ENCODE data around the gene ZNF574. TPM values are rescaled to one million over a fixed set of nuclear protein-coding genes. Genes with fewer than 3 reads are reported as not detected.

Gene ZNF574
- polyA plus RNA-seq, 1 of the 3 experiments (the other 2 are of a cell fraction): 8.5 TPM

DNA sequence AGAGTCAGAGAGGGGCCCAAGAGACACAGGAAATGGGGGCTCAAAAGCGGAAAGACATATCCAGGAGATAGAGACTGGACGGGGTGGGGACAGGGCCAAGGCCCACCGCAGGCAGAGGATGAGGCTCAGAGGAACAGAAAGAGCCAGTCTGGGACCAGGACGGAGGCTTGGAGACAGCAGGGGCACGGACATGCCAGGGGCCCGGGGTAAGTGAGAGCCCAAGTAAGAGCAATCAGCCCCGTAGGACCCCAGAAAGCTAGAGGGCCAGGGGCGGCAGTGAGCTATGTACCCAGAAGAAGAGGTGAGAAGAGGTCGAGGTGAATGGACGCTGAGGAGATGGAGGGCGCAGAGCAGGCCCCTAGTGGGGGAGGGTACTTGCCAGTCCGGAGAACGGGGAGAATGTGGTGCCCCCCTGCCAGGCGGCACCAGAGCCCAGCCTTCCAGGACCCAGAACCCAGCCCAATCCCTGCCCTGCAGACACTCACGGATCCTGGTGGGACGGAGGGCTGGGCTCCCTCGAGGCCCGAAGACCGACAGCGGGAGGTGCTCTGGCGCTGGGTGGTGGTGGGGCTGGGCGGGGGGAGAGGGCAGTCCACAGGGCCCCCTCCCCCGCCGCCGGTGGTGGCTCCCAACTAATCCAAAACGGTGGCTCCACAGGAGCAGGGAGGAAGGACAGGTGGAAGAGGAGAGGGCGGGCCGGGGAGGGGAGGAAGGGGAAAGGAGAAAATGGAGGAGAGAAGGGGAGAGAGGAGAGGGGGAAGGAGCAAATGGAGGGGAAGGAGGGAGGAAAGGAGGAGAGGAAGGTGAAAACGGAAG, 7.0 kb upstream of the ZNF574 start:
- peak; percentile 67 for DNase-seq
- Histone ChIP-seq H3K27ac (ENCODE audit: low read depth in 2 of 2, low read length in 1 of 2) (peak overlapping the region in 1 of 2 experiments; percentile 85; a peak in 2 of 4 replicates), H3K27me3 (ENCODE audit: insufficient read depth) (peaks cover 12% of the 10 kb centered on the region; the same call in 1 of the 2 replicates), H3K4me1 (ENCODE audit: control insufficient read depth in 1 of 2, insufficient read depth in 2 of 2, low read depth in 1 of 2, low read length in 1 of 2) (peaks cover 0 to 35% of the 10 kb centered on the region in 2 experiments; a peak in 2 of 4 replicates), H3K9me2 (no peaks in the 10 kb centered on the region), H4K20me1 (ENCODE audit: insufficient read depth) (no peaks in the 10 kb centered on the region), H3K36me3 (replicated peaks in 1 of 2; ENCODE audit: control insufficient read depth in 1 of 2, insufficient read depth in 2 of 2, low read length in 1 of 2) (no peaks in the 10 kb centered on the region), H3K9ac (no peak overlapping the region), H3K4me2 (no peak overlapping the region), H2AFZ (ENCODE audit: low read depth) (no peak overlapping the region), H3K4me3 (ENCODE audit: low read depth in 2 of 2, low read length in 1 of 2) (peak overlapping the region in 1 of 2 experiments; percentile 47; a peak in 2 of 4 replicates), H3F3A (replicated peaks; ENCODE audit: insufficient read depth) (peaks cover 6% of the 10 kb centered on the region), H3K79me2 (ENCODE audit: insufficient read depth) (no peaks in the 10 kb centered on the region), H3K9me3 (no peaks in the 10 kb centered on the region)
- ChIA-PET CTCF (interaction anchor here (2.2 kb wide), 1 partner anchor 34 kb away, joined by 7 read pairs; no protein-coding TSS in a partner anchor), POLR2A (no interaction called here)
- 45% methylated on average over 29 of the region's 29 CpGs for WGBS (ENCODE audit: low lambda C conversion rate)
- TF ChIP-seq GATA2 (CRISPR knock-in tag; IDR thresholded peaks at IDR 0.05) (no peak), YY1 (IDR thresholded peaks at IDR 0.05; ENCODE audit: low read depth) (no peak), JUND (IDR thresholded peaks at IDR 0.05) (no peak), SMC3 (IDR thresholded peaks at IDR 0.05; ENCODE audit: low read depth, low read length) (no peak)
- TF ChIP-seq, protein P1, sequence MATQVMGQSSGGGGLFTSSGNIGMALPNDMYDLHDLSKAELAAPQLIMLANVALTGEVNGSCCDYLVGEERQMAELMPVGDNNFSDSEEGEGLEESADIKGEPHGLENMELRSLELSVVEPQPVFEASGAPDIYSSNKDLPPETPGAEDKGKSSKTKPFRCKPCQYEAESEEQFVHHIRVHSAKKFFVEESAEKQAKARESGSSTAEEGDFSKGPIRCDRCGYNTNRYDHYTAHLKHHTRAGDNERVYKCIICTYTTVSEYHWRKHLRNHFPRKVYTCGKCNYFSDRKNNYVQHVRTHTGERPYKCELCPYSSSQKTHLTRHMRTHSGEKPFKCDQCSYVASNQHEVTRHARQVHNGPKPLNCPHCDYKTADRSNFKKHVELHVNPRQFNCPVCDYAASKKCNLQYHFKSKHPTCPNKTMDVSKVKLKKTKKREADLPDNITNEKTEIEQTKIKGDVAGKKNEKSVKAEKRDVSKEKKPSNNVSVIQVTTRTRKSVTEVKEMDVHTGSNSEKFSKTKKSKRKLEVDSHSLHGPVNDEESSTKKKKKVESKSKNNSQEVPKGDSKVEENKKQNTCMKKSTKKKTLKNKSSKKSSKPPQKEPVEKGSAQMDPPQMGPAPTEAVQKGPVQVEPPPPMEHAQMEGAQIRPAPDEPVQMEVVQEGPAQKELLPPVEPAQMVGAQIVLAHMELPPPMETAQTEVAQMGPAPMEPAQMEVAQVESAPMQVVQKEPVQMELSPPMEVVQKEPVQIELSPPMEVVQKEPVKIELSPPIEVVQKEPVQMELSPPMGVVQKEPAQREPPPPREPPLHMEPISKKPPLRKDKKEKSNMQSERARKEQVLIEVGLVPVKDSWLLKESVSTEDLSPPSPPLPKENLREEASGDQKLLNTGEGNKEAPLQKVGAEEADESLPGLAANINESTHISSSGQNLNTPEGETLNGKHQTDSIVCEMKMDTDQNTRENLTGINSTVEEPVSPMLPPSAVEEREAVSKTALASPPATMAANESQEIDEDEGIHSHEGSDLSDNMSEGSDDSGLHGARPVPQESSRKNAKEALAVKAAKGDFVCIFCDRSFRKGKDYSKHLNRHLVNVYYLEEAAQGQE (IDR thresholded peaks at IDR 0.05; ENCODE audit: low read depth, low read length): no peak

GRCh38 chr19:42069619-42070351, 6.2 kb upstream of the ZNF574 start, which contains the start of gene GRIK5:
Gene GRIK5 (minus strand): TSS chr19:42070206. CDS start chr19:42065770, 4,436 bp downstream.
- Histone ChIP-seq H3K9me2 (no peaks in the 10 kb centered on the region), H4K20me1 (ENCODE audit: insufficient read depth) (no peaks in the 10 kb centered on the region), H2AFZ (ENCODE audit: low read depth) (no peak within 1 kb of the TSS), H3K4me3 (ENCODE audit: low read depth in 2 of 2, low read length in 1 of 2) (peak within 1 kb of the TSS in 1 of 2 experiments; percentile 47; a peak in 2 of 4 replicates), H3K36me3 (replicated peaks in 1 of 2; ENCODE audit: control insufficient read depth in 1 of 2, insufficient read depth in 2 of 2, low read length in 1 of 2) (no peaks in the 10 kb centered on the region), H3K9me3 (no peaks in the 10 kb centered on the region), H3K9ac (no peak within 1 kb of the TSS), H3K4me1 (ENCODE audit: control insufficient read depth in 1 of 2, insufficient read depth in 2 of 2, low read depth in 1 of 2, low read length in 1 of 2) (peaks cover 0 to 35% of the 10 kb centered on the region in 2 experiments; a peak in 2 of 4 replicates), H3K79me2 (ENCODE audit: insufficient read depth) (no peaks in the 10 kb centered on the region), H3F3A (replicated peaks; ENCODE audit: insufficient read depth) (peaks cover 6% of the 10 kb centered on the region), H3K4me2 (no peak within 1 kb of the TSS), H3K27me3 (ENCODE audit: insufficient read depth) (peaks cover 12% of the 10 kb centered on the region; the same call in 1 of the 2 replicates), H3K27ac (ENCODE audit: low read depth in 2 of 2, low read length in 1 of 2) (peak within 1 kb of the TSS in 1 of 2 experiments; percentile 85; a peak in 2 of 4 replicates)
- peak; percentile 77 for DNase-seq
- ChIA-PET POLR2A (interaction anchor here (1.0 to 1.1 kb wide), 2 partner anchors 11 to 74 kb away, joined by 3 to 4 read pairs; no protein-coding TSS in a partner anchor), CTCF (no interaction called here)
- TF ChIP-seq, protein P1 (IDR thresholded peaks at IDR 0.05; ENCODE audit: low read depth, low read length): no peak
- TF ChIP-seq CHD2 (IDR thresholded peaks at IDR 0.05; ENCODE audit: low read length, partially characterized antibody) (peak; percentile 57), MXI1 (IDR thresholded peaks at IDR 0.05; ENCODE audit: low read depth, low read length) (peak; percentile 27; the same call in 1 of the 2 replicates)
- WGBS (ENCODE audit: low lambda C conversion rate): 34% methylated on average over 22 of the region's 29 CpGs
